Activated CD4-positive, alpha-beta memory T cell treated with anti-CD3 and anti-CD28 coated beads for 36 hours (primary cell): ENCODE data around the gene MCF2L. TPM values are rescaled to one million over a fixed set of nuclear protein-coding genes. Genes with fewer than 3 reads are reported as not detected.

Experiments
- CTCF ChIA-PET: fragments of 350-600 bp; sonication (Branson Sonifier 250); formaldehyde crosslinking; loops from one replicate; lab custom pipeline; 2021; ENCODE audit warnings: antibody characterized with exemption, inconsistent platforms; lab: Charles Lee
- POLR2A ChIA-PET: fragments of 350-600 bp; sonication (Branson Sonifier 250); formaldehyde crosslinking; loops from one replicate; lab custom pipeline; 2021; ENCODE audit warnings: antibody characterized with exemption; lab: Charles Lee
- DNase-seq: peaks from one replicate; pipeline ENCODE4 v3.0.0-alpha.2; 2020
- H3K27ac Mint-ChIP-seq: one replicate; pipeline ENCODE4 v1.8.0; 2021; ENCODE audit warnings: mixed read lengths
- H3K27me3 Mint-ChIP-seq: one replicate; pipeline ENCODE4 v1.8.0; 2021; ENCODE audit warnings: mixed read lengths
- H3K36me3 Mint-ChIP-seq: one replicate; pipeline ENCODE4 v1.8.0; 2021; ENCODE audit warnings: mixed read lengths
- H3K4me1 Mint-ChIP-seq: one replicate; pipeline ENCODE4 v1.8.0; 2021; ENCODE audit warnings: low read depth, mixed read lengths
- H3K4me3 Mint-ChIP-seq: one replicate; pipeline ENCODE4 v1.8.0; 2021; ENCODE audit warnings: mild to moderate bottlenecking, mixed read lengths
- H3K9me3 Mint-ChIP-seq: one replicate; pipeline ENCODE4 v1.8.0; 2021; ENCODE audit warnings: mixed read lengths
- intact Hi-C: fragments of 100-400 bp; cut with micrococcal nuclease; formaldehyde crosslinking; loops from one replicate; pipeline ENCODE4 v1.15.1; 2023
- total RNA-seq, 2 experiments: library from RNA; stranded (reverse); gene quantifications; one replicate each; pipeline ENCODE4 v1.2.3, GENCODE V29; 2021

Gene MCF2L
- total RNA-seq, 2 experiments from 2014 or later = 7.1 to 8.0 TPM

DNA sequence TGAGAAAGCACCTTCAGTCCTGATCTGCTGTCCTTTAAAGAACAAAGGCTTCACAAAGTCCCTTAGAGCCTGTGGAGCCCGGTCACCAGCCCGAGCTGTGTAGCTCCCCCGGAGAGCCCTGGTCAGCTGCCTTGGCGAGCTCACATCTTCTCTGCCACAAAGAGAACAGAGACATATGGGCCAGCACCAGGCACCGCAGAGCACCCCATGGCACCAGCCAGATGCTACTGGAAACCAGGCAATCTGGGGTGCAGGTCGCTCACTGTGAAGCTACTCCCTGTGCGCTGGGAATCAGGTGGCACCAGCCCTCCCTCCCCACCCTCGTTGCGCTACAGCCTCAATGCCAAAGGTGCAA, 92.2 kb downstream of the MCF2L start:
- ChIA-PET POLR2A (no interaction called here), CTCF (no interaction called here)
- Mint-ChIP-seq H3K4me1 (no peaks in the 10 kb centered on the region), H3K27ac (no peak overlapping the region), H3K27me3 (no peaks in the 10 kb centered on the region), H3K9me3 (no peaks in the 10 kb centered on the region), H3K36me3 (no peaks in the 10 kb centered on the region), H3K4me3 (no peak overlapping the region)
- intact Hi-C loops = no loop called here
- no peak for DNase-seq

DNA sequence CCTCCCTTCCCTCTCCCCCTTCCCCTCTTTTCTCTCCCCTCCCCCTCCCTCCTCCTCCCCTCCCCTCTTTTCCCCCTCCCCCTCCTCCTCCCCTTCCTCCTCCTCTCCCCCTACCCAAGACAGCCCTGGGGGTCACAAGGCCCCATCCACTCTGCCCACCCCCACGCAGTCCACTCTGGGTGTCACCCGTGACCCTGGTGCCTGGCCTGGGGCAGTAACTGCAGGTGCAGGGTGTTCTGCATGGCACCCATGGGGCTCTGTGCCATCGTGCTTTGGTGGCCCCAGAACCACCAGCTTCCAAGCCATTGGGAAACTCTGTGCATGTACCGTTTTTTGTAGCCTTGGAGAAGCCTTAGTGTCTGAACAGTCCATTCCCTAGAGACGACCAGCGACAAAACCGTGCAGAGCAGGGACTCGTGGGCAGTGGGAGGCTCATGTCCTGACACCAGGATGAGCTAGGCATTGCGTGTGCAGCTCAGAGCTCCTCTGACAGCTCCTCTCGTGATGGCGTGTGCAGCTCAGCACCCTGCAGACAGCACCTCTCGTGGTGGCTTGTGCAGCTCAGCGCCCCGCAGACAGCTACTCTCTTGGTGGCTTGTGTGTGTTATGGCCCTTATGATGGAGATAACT, 92.9 kb downstream of the MCF2L start:
- no peak overlapping the region for H3K4me3 Mint-ChIP-seq
- no peaks in the 10 kb centered on the region for H3K4me1 Mint-ChIP-seq
- intact Hi-C loops = no loop called here
- H3K9me3 Mint-ChIP-seq = no peaks in the 10 kb centered on the region
- no peaks in the 10 kb centered on the region for H3K36me3 Mint-ChIP-seq
- H3K27ac Mint-ChIP-seq = no peak overlapping the region
- ChIA-PET CTCF (no interaction called here), POLR2A (no interaction called here)
- no peaks in the 10 kb centered on the region for H3K27me3 Mint-ChIP-seq
- no peak for DNase-seq

DNA sequence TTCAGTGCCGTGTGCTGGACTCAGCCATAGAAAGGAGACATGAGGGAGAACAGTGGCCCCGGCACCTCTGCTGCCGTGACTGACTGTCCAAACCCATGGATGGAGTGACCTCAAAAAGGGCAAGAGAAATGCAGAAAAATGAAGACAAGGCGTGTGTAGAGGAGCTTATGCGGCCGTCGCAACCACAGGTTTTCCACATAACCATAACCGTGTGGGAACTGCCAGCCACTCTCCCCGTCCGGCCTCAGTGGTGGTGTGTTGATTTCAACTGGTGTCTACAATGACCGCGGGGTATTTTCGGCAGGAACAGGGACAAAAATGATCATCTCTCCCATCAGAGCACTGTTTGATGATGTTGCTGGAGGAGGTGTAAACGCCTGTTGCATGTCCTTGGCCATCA, 93.7 kb downstream of the MCF2L start:
- Mint-ChIP-seq H3K27ac (no peak overlapping the region), H3K4me3 (no peak overlapping the region), H3K27me3 (no peaks in the 10 kb centered on the region), H3K36me3 (no peaks in the 10 kb centered on the region), H3K4me1 (no peaks in the 10 kb centered on the region), H3K9me3 (no peaks in the 10 kb centered on the region)
- DNase-seq = no peak
- POLR2A ChIA-PET = no interaction called here
- intact Hi-C loops = no loop called here
- CTCF ChIA-PET = no interaction called here

DNA sequence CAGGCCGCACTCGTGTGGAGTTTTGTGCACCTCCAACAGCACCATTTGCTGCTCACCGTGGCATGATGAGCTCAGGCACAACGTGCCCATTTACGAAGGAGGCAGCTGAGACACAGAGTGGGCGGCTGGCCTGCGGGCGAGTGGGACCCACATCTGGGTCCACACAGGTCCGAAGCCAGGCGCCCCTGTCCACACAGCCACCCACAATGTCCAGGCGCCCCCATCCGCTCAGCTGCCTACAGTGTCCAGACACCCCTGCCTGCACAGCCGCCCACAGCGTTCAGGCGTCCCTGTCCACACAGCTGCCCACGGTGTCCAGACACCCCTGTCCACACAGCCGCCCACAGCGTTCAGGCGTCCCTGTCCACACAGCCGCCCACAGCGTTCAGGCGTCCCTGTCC, 94.1 kb downstream of the MCF2L start:
- Mint-ChIP-seq H3K36me3 (no peaks in the 10 kb centered on the region), H3K27ac (no peak overlapping the region), H3K4me3 (no peak overlapping the region), H3K4me1 (no peaks in the 10 kb centered on the region), H3K9me3 (no peaks in the 10 kb centered on the region), H3K27me3 (no peaks in the 10 kb centered on the region)
- CTCF ChIA-PET = no interaction called here
- POLR2A ChIA-PET = no interaction called here
- DNase-seq = no peak
- intact Hi-C loops = no loop called here

DNA sequence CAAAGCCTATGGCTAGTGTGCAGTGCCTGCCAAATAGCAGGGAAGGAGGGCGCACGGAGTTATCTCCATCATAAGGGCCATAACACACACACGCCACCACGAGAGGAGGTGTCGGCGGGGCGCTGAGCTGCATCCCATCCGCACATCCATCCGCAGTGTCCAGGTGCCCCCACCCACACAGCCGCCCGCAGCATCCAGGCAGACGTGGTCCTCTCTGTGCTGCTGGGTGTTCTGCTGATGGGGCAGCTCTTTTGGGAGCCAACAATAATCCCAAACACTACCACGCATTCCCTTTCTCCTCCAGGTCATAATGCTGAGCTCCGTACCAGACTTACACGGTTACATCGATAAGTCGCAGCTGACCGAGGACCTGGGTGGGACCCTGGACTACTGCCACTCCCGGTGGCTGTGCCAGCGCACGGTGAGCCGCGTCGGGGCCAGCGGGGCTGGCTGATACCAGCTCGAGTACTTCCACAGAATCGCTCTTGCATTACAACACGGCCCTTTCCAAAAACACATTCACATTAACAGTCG, 95.1 kb downstream of the MCF2L start:
- Mint-ChIP-seq H3K4me1 (no peaks in the 10 kb centered on the region), H3K36me3 (no peaks in the 10 kb centered on the region), H3K27me3 (no peaks in the 10 kb centered on the region), H3K27ac (no peak overlapping the region), H3K4me3 (no peak overlapping the region), H3K9me3 (no peaks in the 10 kb centered on the region)
- POLR2A ChIA-PET = no interaction called here
- intact Hi-C loops = no loop called here
- CTCF ChIA-PET = no interaction called here
- DNase-seq = no peak

DNA sequence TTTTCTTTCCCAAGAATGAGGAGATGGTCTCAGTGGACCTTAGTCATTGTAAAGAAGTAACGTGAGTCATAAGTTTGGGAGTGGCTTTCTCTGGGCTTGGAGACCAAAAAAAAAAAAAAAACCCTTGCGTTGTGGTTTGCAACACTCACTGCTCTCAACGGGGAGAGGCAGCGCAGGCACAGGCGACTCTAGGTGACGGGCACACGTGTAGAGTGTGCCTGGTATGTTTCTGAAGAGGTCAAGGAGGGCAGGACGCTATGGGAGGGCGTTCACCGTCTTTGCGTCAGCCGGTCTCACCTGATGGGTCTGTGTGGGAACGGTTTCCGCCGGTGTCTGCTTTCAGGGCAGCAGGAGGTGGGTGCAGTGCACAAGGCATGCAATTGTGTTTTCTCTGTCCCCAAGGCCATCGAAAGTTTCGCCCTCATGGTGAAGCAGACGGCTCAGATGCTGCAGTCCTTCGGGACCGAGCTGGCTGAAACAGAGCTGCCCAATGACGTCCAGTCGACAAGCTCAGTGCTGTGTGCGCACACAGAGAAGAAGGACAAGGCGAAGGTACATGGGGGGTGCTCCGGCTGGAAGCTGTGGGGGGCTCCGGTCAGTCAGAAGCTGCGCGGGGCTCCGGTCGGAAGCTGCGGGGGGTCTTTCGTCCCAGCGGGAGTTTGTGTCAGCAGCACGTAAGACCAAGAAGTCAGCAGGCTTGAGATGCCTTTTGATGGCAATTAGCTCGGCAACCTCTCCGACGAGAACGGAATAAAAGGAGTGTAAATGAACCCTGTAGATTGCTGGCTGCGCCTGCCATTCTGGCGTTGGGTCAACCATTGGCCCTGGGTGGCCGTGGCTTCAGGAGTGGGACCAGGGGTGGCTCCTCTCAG, 95.8 kb downstream of the MCF2L start:
- H3K36me3 Mint-ChIP-seq = no peaks in the 10 kb centered on the region
- no peaks in the 10 kb centered on the region for H3K9me3 Mint-ChIP-seq
- H3K27me3 Mint-ChIP-seq = no peaks in the 10 kb centered on the region
- H3K27ac Mint-ChIP-seq = no peak overlapping the region
- ChIA-PET POLR2A (no interaction called here), CTCF (no interaction called here)
- no peaks in the 10 kb centered on the region for H3K4me1 Mint-ChIP-seq
- DNase-seq = no peak
- intact Hi-C loops = no loop called here
- no peak overlapping the region for H3K4me3 Mint-ChIP-seq

DNA sequence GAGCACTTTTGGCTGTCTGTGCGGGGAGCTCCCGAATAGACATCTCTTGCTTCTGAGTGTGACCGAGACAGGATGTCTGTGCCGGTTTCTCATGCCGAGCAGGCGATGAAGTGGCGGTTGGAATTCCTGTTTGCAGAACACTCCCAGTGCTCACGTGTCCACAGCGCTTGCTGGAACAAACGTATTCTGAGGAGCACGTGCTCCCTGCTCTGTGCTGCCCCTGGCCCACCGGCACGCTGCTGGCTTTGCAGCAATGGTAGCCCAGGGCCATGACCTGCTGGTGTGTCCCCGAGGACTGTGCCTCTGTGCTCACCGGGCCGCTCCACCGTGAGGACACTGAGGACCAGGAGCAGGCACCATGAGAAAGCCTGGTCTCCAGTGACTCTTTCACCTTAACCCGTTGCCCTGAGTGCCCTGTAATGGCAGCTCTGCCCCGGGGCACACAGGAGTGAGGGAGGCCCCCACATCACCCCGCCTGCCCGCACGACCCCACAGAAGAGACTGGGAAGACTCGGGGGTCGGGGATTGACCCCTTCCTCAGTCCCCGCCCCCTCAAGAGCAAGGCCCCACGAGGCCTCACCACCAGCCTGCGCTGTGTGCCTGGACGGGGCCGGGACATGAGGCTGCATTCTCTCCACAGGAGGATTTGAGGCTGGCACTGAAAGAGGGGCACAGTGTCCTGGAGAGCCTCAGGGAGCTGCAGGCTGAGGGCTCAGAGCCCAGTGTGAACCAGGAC, 96.6 kb downstream of the MCF2L start:
- ChIA-PET POLR2A (no interaction called here), CTCF (no interaction called here)

DNA sequence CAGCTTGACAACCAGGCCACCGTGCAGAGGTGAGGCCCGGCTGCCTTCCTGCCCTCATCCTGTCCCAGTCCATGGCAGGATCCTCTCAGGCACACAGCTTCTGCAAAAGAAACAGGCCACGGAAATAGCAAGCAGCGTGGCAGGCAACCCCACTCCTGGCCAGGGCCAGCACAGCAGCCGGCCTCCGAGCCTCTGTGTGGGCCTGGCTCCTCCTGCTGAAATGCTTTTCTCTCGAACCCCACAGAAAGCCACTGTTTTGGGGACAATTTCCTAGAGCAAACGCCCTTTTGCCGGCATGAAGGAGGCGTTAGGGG, 97.1 kb downstream of the MCF2L start:
- intact Hi-C loops = no loop called here
- Mint-ChIP-seq H3K4me3 (no peak overlapping the region), H3K27me3 (no peaks in the 10 kb centered on the region), H3K9me3 (peaks cover 2% of the 10 kb centered on the region), H3K36me3 (peaks cover 3% of the 10 kb centered on the region), H3K4me1 (no peaks in the 10 kb centered on the region), H3K27ac (no peak overlapping the region)
- ChIA-PET CTCF (no interaction called here), POLR2A (no interaction called here)
- no peak for DNase-seq

More for the DNA sequence above, 96.6 kb downstream of the MCF2L start:
- intact Hi-C loops = no loop called here
- H3K27me3 Mint-ChIP-seq = no peaks in the 10 kb centered on the region
- DNase-seq = no peak
- no peaks in the 10 kb centered on the region for H3K4me1 Mint-ChIP-seq
- no peaks in the 10 kb centered on the region for H3K36me3 Mint-ChIP-seq
- H3K27ac Mint-ChIP-seq = no peak overlapping the region
- no peaks in the 10 kb centered on the region for H3K9me3 Mint-ChIP-seq
- H3K4me3 Mint-ChIP-seq = no peak overlapping the region

DNA sequence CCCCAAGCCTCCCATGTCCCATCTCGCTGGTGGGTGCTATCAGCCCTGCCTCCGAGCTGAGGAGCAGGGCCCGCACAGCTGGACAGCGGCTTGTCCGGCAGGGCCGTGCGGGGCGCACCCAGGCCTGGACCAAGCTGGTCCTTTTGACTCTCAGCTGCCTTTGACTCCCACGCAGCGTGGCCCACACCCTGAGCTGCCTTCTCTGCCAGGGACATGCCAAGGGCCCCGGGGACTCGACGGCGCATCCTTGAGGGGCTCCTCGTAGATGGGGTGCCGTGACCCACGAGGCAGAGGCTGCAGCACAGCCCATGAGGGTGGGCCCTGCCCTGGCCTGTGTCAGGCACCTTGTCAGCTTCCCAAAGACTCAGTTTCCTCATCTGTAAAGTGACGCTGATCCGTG, 97.7 kb downstream of the MCF2L start:
- no peaks in the 10 kb centered on the region for H3K27me3 Mint-ChIP-seq
- CTCF ChIA-PET = no interaction called here

DNA sequence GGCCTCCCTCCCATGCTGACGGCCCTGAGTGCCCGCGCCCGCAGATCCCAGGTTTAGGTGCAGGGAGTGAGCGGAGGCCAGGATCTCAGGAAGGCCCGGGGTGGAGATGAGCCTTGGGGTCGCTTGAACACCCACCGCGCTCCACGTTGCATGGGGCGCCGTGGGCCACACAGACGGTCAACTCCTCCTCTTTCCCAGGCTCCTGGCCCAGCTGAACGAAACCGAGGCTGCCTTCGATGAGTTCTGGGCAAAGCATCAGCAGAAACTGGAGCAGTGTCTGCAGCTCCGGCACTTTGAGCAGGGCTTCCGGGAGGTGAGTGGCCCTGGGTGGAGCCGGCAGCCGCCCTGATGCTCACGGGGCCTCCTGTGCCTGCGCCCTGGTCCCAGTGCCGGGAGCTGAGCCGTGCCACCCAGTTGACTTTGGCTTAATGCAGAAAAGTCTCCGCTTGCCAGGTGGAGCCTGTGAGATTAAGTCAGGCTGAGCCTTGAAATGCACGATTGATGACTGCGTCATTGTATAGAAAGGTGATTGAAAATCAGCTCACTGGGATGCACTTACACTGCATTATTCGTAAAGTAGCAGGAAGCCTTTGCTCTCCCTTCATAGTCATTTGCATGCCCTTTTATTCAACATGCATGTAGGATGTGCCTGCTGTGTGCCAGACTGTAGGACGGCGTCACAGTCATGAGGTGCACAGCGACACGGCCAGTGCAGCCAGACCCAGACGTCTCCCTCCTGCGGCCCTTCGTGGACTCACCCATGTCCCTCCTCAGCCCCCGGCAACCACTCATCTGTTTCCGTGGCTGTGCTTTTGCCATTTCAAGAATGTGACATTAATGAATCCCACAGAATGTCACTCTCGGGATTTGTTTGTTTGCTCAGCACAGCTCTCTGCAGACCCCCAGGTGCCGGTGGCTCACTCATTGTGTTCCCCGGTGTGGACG, 101.1 kb downstream of the MCF2L start:
- H3K4me3 Mint-ChIP-seq = no peak overlapping the region
- CTCF ChIA-PET = no interaction called here
- POLR2A ChIA-PET = no interaction called here
- intact Hi-C loops = no loop called here
- peaks cover 13% of the 10 kb centered on the region for H3K36me3 Mint-ChIP-seq
- H3K27ac Mint-ChIP-seq = no peak overlapping the region
- H3K9me3 Mint-ChIP-seq = peaks cover 16% of the 10 kb centered on the region
- no peak for DNase-seq
- no peaks in the 10 kb centered on the region for H3K27me3 Mint-ChIP-seq
- H3K4me1 Mint-ChIP-seq = no peaks in the 10 kb centered on the region

More for the DNA sequence above, 97.7 kb downstream of the MCF2L start:
- Mint-ChIP-seq H3K27ac (no peak overlapping the region), H3K4me3 (no peak overlapping the region), H3K4me1 (no peaks in the 10 kb centered on the region), H3K9me3 (peaks cover 9% of the 10 kb centered on the region), H3K36me3 (peaks cover 9% of the 10 kb centered on the region)
- intact Hi-C loops = no loop called here
- POLR2A ChIA-PET = no interaction called here
- DNase-seq = no peak

DNA sequence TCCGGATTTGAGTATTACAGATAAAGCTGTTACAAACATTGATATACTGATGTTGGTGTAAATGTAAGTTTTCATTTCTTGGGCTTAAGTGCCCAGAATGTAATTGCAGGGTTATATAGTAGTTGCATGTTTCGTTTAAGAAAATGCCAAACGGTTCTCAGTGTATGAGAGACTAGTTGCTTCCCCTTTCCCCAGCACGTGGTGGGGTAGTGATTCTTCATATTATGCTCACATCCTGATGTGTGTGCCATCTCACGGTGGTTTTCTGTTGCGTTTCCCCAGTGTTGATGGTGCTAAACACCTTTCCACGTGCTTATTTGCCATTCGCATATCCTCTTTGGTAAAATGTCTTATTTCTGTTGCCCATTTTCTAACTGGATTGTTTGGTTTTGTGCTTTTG, 101.8 kb downstream of the MCF2L start:
- no peak for DNase-seq
- H3K27ac Mint-ChIP-seq = no peak overlapping the region
- intact Hi-C loops = no loop called here
- H3K27me3 Mint-ChIP-seq = no peaks in the 10 kb centered on the region
- CTCF ChIA-PET = no interaction called here
- POLR2A ChIA-PET = no interaction called here
- no peak overlapping the region for H3K4me3 Mint-ChIP-seq
- peaks cover 18% of the 10 kb centered on the region for H3K36me3 Mint-ChIP-seq
- H3K4me1 Mint-ChIP-seq = no peaks in the 10 kb centered on the region
- H3K9me3 Mint-ChIP-seq = peaks cover 16% of the 10 kb centered on the region

DNA sequence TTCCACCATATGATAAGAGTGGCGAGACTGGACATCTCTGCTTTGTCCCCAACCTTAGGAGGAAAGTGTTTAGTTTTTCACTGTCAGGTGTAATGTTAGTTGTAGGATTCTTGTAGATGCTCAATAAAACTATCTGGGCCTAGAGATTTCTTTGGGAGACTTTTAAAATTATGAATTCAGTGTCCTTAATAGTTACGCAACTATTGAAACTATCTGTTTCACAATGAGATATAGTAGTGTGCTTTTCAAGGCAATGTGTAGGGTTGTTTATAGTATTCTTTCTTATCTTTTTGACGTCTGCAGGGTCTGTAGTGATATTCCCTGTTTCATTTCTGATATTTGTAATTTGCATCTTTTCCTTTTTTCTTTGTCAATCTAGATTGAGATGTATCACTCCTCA, 103.4 kb downstream of the MCF2L start:
- no peak overlapping the region for H3K27ac Mint-ChIP-seq
- no peak overlapping the region for H3K4me3 Mint-ChIP-seq
- no peaks in the 10 kb centered on the region for H3K4me1 Mint-ChIP-seq
- H3K27me3 Mint-ChIP-seq = no peaks in the 10 kb centered on the region
- peaks cover 19% of the 10 kb centered on the region for H3K36me3 Mint-ChIP-seq
- intact Hi-C loops = no loop called here
- DNase-seq = no peak
- H3K9me3 Mint-ChIP-seq = peaks cover 16% of the 10 kb centered on the region
- ChIA-PET POLR2A (no interaction called here), CTCF (no interaction called here)
